ENCODE measurements around the gene MDM4.
"Not testable (repeated sequence)": the region's sequence is repeated elsewhere in the genome, so short reads cannot be mapped to it uniquely, and the experiment has no call there.

The MDM4 gene

GRCh38 chr1:204516180-204516879 lies at the start of gene MDM4:
MDM4 (plus strand) TSS chr1:204516406; CDS start chr1:204525519, 9,113 bp downstream.
- DNase-seq, result peak; percentile 93

GRCh38 chr1:204466416-204467405 lies 49.5 kb upstream of the MDM4 start:
- no peak for DNase-seq

GRCh38 chr1:204468206-204468605 lies 48.0 kb upstream of the MDM4 start:
- no peak for DNase-seq

GRCh38 chr1:204468766-204469302 lies 47.4 kb upstream of the MDM4 start:
- no peak for DNase-seq

- DNase-seq, result no peak
Observed at GRCh38 chr1:204469304-204469703, 46.9 kb upstream of the MDM4 start.

GRCh38 chr1:204471687-204472086 lies 44.5 kb upstream of the MDM4 start:
- DNase-seq, result no peak

GRCh38 chr1:204472660-204473059 lies 43.5 kb upstream of the MDM4 start:
- DNase-seq, result no peak

- no peak for DNase-seq
Observed at GRCh38 chr1:204473400-204473965, 42.7 kb upstream of the MDM4 start.

GRCh38 chr1:204475656-204476432 lies 40.4 kb upstream of the MDM4 start:
- DNase-seq, result no peak

- DNase-seq, result no peak
Observed at GRCh38 chr1:204476563-204476962, 39.6 kb upstream of the MDM4 start.

GRCh38 chr1:204477036-204477740 lies 39.0 kb upstream of the MDM4 start:
- no peak for DNase-seq

GRCh38 chr1:204478172-204478899 lies 37.9 kb upstream of the MDM4 start:
- DNase-seq, result no peak

- no peak for DNase-seq
Observed at GRCh38 chr1:204478921-204479320, 37.3 kb upstream of the MDM4 start.

- no peak for DNase-seq
Observed at GRCh38 chr1:204479387-204480136, 36.6 kb upstream of the MDM4 start.

- DNase-seq, result no peak
Observed at GRCh38 chr1:204480515-204480914, 35.7 kb upstream of the MDM4 start.

- no peak for DNase-seq
Observed at GRCh38 chr1:204483791-204484190, 32.4 kb upstream of the MDM4 start.

GRCh38 chr1:204486513-204487255 lies 29.5 kb upstream of the MDM4 start:
- not testable (repeated sequence) for DNase-seq

- DNase-seq, result no peak
Observed at GRCh38 chr1:204487256-204487615, 29.0 kb upstream of the MDM4 start.

- DNase-seq, result no peak
Observed at GRCh38 chr1:204491655-204492054, 24.6 kb upstream of the MDM4 start.
